Keratinocyte (primary cell): ENCODE data around the gene PRRG1. TPM values are rescaled to one million over a fixed set of nuclear protein-coding genes. Genes with fewer than 3 reads are reported as not detected.

Experiments used
- DNase-seq: peaks from one replicate; pipeline ENCODE4 v3.0.0-alpha.2; 2011; ENCODE audit warnings: low read depth, missing footprints, low spot score
- FAIRE-seq: peaks from 2 replicates; lab custom pipeline; 2011; peaks lifted over from hg19 to GRCh38; lab: Jason Lieb, UNC
- H2AFZ ChIP-seq: 2 replicates; pipeline ENCODE4 v1.6.0; 2012; ENCODE audit warnings: low read length, control low read depth, inconsistent platforms; ENCODE audit not compliant: control insufficient read depth
- H3K27ac ChIP-seq: 2 replicates; pipeline ENCODE4 v1.5.1; 2011; ENCODE audit warnings: low read length; ENCODE audit not compliant: control insufficient read depth, insufficient read depth
- H3K27me3 ChIP-seq: 3 replicates; pipeline ENCODE4 v1.6.0; 2011; ENCODE audit warnings: low read length; ENCODE audit not compliant: control insufficient read depth, insufficient read depth; ENCODE audit errors: extremely low read depth
- H3K36me3 ChIP-seq, 2 experiments: 2 replicates in 1 of 2; 3 replicates in 1 of 2; pipeline ENCODE4 v1.5.1; 2011; ENCODE audit warnings: low read length in 2 of 2, mild to moderate bottlenecking in 1 of 2; ENCODE audit not compliant: control insufficient read depth in 2 of 2, insufficient read depth in 2 of 2; ENCODE audit errors: extremely low read depth in 1 of 2
- H3K4me1 ChIP-seq: 3 replicates; pipeline ENCODE4 v1.5.1; 2011; ENCODE audit warnings: low read length; ENCODE audit not compliant: control insufficient read depth, insufficient read depth; ENCODE audit errors: extremely low read depth
- H3K4me2 ChIP-seq: 3 replicates; pipeline ENCODE4 v1.6.0; 2011; ENCODE audit warnings: low read depth, low read length; ENCODE audit not compliant: control insufficient read depth, insufficient read depth; ENCODE audit errors: extremely low read depth
- H3K4me3 ChIP-seq, 3 experiments: fragments of 200-600 bp in 1 of 3; sonication (generic) in 1 of 3; 2 replicates in 2 of 3; 3 replicates in 1 of 3; pipeline ENCODE4 v1.5.1; 2011 to 2016; ENCODE audit warnings: low read length in 3 of 3, mild to moderate bottlenecking in 3 of 3, control low read depth in 2 of 3, inconsistent platforms in 1 of 3, low read depth in 1 of 3, mixed read lengths in 1 of 3, mixed run types in 1 of 3, moderate library complexity in 1 of 3; ENCODE audit not compliant: control insufficient read depth in 2 of 3, insufficient read depth in 2 of 3; ENCODE audit errors: extremely low read depth in 1 of 3
- H3K79me2 ChIP-seq: 2 replicates; pipeline ENCODE4 v1.6.0; 2012; ENCODE audit warnings: low read length; ENCODE audit not compliant: control insufficient read depth, insufficient read depth
- H3K9ac ChIP-seq: 3 replicates; pipeline ENCODE4 v1.6.0; 2011; ENCODE audit warnings: low read length; ENCODE audit not compliant: control insufficient read depth, insufficient read depth; ENCODE audit errors: extremely low read depth
- H3K9me1 ChIP-seq: 3 replicates; pipeline ENCODE4 v1.6.0; 2011; ENCODE audit warnings: low read length; ENCODE audit not compliant: control insufficient read depth, insufficient read depth; ENCODE audit errors: extremely low read depth
- H3K9me3 ChIP-seq: 2 replicates; pipeline ENCODE4 v1.5.1; 2012; ENCODE audit warnings: low read depth, low read length; ENCODE audit not compliant: control insufficient read depth
- H4K20me1 ChIP-seq: 3 replicates; pipeline ENCODE4 v1.6.0; 2011; ENCODE audit warnings: low read length; ENCODE audit not compliant: control insufficient read depth, insufficient read depth; ENCODE audit errors: extremely low read depth
- EZH2 ChIP-seq: IDR thresholded peaks from one replicate; pipeline ENCODE4 v1.6.1; 2012; ENCODE audit warnings: inconsistent platforms, mild to moderate bottlenecking, low read length, moderate library complexity
- dilution Hi-C: fragments of 300-500 bp; cut with MboI; formaldehyde crosslinking; loops from one replicate; pipeline ENCODE4 v1.7.0; 2020; ENCODE audit warnings: low sequenced_read_pairs; ENCODE audit not compliant: extremely low pct_ligation_motif_present
- polyA plus RNA-seq, 5 experiments: library from polyadenylated mRNA; depleted of rRNA in 3 of 5; stranded (reverse) in 3 of 5; stranded (forward) in 1 of 5; unstranded in 1 of 5; fragments of >200 nt; gene quantifications; 1 replicate in 1 of 5; 2 replicates in 3 of 5; 3 replicates in 1 of 5; pipeline versions ENCODE4 v1.2.1 to v1.2.3, GENCODE V29; 2011 to 2012; ENCODE audit warnings: missing spikeins in 2 of 5, low read depth in 1 of 5, low replicate concordance in 1 of 5
- TF ChIP-seq, protein P1 (sequence below), 3 experiments: IDR thresholded peaks in 1 of 3; conservative IDR thresholded peaks in 1 of 3; optimal IDR thresholded peaks in 1 of 3; 2 replicates in 2 of 3; 3 replicates in 1 of 3; pipeline versions ENCODE3 to v1.5.1; 2011; ENCODE audit warnings: low read length in 3 of 3, mild to moderate bottlenecking in 3 of 3, moderate library complexity in 2 of 3, control low read depth in 1 of 3, inconsistent platforms in 1 of 3; ENCODE audit not compliant: insufficient read depth in 2 of 3; ENCODE audit errors: extremely low read depth in 1 of 3

Gene PRRG1
- polyA plus RNA-seq, 1 donor (not counting 4 experiments of a cell fraction or from before 2014, with no cell fraction given) = 29.2 TPM

DNA sequence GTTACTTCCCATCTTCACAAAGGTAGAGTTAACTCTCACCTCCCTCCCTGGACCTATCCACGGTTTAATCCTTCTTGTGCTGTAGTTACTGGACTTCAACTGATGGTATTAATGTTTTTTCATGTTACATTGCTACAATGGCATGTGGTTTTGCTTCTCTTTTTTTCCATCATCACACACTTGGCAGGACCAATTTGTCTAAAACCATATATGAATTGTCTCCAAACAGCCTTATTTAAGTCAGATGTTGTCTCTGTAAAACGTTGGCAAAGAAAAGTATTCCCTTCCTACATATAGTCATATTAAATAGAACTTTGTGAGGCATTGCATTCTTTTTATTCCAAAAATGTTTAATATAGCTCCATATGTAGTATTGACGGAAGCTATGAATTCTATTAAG is 15.5 kb downstream of the PRRG1 start:
- Histone ChIP-seq H3K9me1 (no peaks in the 10 kb centered on the region), H3K27ac (no peak overlapping the region), H3K9me3 (no peaks in the 10 kb centered on the region), H3K27me3 (no peaks in the 10 kb centered on the region), H4K20me1 (no peaks in the 10 kb centered on the region), H3K4me2 (no peak overlapping the region), H3K79me2 (peaks cover 59% of the 10 kb centered on the region), H3K4me1 (no peaks in the 10 kb centered on the region), H3K36me3 (no peaks in the 10 kb centered on the region), H3K9ac (no peak overlapping the region), H3K4me3 (no peak overlapping the region), H2AFZ (no peak overlapping the region)
- FAIRE-seq (peak; percentile 32), DNase-seq (no peak)
- dilution Hi-C loops = no loop called here
- TF ChIP-seq, protein P1, sequence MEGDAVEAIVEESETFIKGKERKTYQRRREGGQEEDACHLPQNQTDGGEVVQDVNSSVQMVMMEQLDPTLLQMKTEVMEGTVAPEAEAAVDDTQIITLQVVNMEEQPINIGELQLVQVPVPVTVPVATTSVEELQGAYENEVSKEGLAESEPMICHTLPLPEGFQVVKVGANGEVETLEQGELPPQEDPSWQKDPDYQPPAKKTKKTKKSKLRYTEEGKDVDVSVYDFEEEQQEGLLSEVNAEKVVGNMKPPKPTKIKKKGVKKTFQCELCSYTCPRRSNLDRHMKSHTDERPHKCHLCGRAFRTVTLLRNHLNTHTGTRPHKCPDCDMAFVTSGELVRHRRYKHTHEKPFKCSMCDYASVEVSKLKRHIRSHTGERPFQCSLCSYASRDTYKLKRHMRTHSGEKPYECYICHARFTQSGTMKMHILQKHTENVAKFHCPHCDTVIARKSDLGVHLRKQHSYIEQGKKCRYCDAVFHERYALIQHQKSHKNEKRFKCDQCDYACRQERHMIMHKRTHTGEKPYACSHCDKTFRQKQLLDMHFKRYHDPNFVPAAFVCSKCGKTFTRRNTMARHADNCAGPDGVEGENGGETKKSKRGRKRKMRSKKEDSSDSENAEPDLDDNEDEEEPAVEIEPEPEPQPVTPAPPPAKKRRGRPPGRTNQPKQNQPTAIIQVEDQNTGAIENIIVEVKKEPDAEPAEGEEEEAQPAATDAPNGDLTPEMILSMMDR (optimal IDR thresholded peaks at IDR 0.05 in 1 of 3, IDR thresholded peaks at IDR 0.05 in 1 of 3, conservative IDR thresholded peaks at IDR 0.05 in 1 of 3; ENCODE audit: extremely low read depth in 1 of 3, insufficient read depth in 2 of 3, low read length in 3 of 3) = no peak
- no peak for TF ChIP-seq EZH2

DNA sequence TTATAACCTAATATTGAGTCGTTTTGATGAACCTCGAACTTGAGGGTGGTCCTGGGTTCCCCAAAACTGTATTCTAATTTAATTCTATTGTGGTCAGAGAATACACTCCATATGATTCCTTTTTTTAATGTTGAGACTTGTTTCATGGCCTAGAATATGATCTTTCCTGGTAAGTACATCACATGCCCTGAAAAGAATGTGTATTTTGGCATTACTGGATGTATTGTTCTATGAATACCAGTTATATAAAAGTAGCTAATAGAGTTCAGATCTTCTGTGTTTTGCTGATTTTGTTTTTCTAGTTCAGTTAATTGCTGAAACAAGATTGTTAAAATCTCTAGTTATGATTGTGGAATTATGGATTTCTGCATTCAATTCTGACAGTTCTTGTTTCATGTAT is 18.8 kb downstream of the PRRG1 start:
- no peak overlapping the region for H3K9ac ChIP-seq

DNA sequence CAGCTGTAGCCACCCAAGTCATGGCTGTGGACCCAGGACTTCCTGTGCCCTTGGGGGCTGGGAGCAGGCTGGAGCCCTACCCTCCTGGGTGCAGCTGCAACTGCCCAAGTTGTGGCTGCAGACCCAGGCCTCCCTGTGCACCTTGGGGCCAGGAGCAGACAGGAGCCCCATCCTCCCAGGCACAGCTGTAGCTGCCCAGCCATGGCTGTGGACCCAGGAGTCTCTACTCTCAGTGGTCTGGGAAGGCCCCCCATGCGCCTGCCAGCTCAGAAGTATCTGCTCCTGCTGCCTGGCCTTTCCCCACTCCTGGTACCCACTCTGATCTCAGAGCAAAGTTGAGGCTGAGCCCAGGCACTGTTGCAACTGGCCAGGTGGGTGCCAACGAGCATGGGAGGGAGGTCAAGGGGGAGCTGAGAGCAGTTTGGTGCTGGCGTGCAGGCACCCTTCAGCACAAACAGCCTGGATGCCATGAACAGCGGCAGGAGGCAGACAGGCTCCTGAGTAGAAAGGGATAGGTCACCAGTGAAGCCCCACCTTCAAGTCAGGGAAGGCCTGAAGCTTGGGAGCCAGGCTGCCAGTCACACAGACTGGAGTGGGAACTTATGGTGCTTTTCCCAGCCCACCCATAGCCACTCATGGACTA is 21.5 kb downstream of the PRRG1 start:
- no peaks in the 10 kb centered on the region for H3K4me1 ChIP-seq
- TF ChIP-seq, protein P1 (optimal IDR thresholded peaks at IDR 0.05 in 1 of 3, IDR thresholded peaks at IDR 0.05 in 1 of 3, conservative IDR thresholded peaks at IDR 0.05 in 1 of 3; ENCODE audit: extremely low read depth in 1 of 3, insufficient read depth in 2 of 3, low read length in 3 of 3) = no peak
- no peak for TF ChIP-seq EZH2
- no peak overlapping the region for H3K4me2 ChIP-seq
- FAIRE-seq (no peak), DNase-seq (no peak)
- dilution Hi-C loops = no loop called here
- no peaks in the 10 kb centered on the region for H4K20me1 ChIP-seq
- no peak overlapping the region for H3K9ac ChIP-seq
- H2AFZ ChIP-seq = no peak overlapping the region
- no peak overlapping the region for H3K27ac ChIP-seq
- H3K36me3 ChIP-seq = no peaks in the 10 kb centered on the region
- H3K9me3 ChIP-seq = no peaks in the 10 kb centered on the region
- H3K79me2 ChIP-seq = peaks cover 52% of the 10 kb centered on the region
- H3K9me1 ChIP-seq = no peaks in the 10 kb centered on the region
- H3K27me3 ChIP-seq = no peaks in the 10 kb centered on the region
- no peak overlapping the region for H3K4me3 ChIP-seq

More for the DNA sequence above, 18.8 kb downstream of the PRRG1 start:
- DNase-seq (no peak), FAIRE-seq (no peak)
- no peak for TF ChIP-seq EZH2
- no peaks in the 10 kb centered on the region for H4K20me1 ChIP-seq
- no peaks in the 10 kb centered on the region for H3K9me3 ChIP-seq
- H3K27me3 ChIP-seq = no peaks in the 10 kb centered on the region
- no peak overlapping the region for H3K4me3 ChIP-seq
- H3K4me1 ChIP-seq = no peaks in the 10 kb centered on the region
- H3K27ac ChIP-seq = no peak overlapping the region
- H3K36me3 ChIP-seq = no peaks in the 10 kb centered on the region
- no peaks in the 10 kb centered on the region for H3K9me1 ChIP-seq
- H3K79me2 ChIP-seq = peaks cover 61% of the 10 kb centered on the region
- H2AFZ ChIP-seq = no peak overlapping the region
- H3K4me2 ChIP-seq = no peak overlapping the region
- dilution Hi-C loops = no loop called here
